OCI-LY1 (cell line): ENCODE measurements around the gene C9orf78.

Source experiments
- H2AFZ ChIP-seq: fragments of 200-600 bp; sonication (generic), shearing (Covaris generic); 2 replicates; pipeline ENCODE4 v1.6.0; 2014; ENCODE audit warnings: antibody characterized with exemption, mild to moderate bottlenecking, low read length
- H3F3A ChIP-seq: fragments of 200-600 bp; sonication (generic), shearing (Covaris generic); 2 replicates; pipeline ENCODE4 v1.6.0; 2014; ENCODE audit warnings: mild to moderate bottlenecking, antibody characterized with exemption, low read length, moderate library complexity; ENCODE audit not compliant: insufficient read depth
- H3K27ac ChIP-seq: fragments of 200-600 bp; sonication (generic); 2 replicates; pipeline ENCODE4 v1.5.1; 2014; ENCODE audit warnings: low read length, mixed run types, mild to moderate bottlenecking, low read depth; ENCODE audit not compliant: poor library complexity, severe bottlenecking
- H3K27me3 ChIP-seq: fragments of 200-600 bp; sonication (generic); 2 replicates; pipeline ENCODE4 v1.6.0; 2014; ENCODE audit warnings: antibody characterized with exemption, mild to moderate bottlenecking, low read length, moderate library complexity; ENCODE audit not compliant: insufficient read depth
- H3K36me3 ChIP-seq: fragments of 200-600 bp; sonication (generic); 2 replicates; pipeline ENCODE4 v1.6.1; 2014; ENCODE audit warnings: mild to moderate bottlenecking, antibody characterized with exemption, low read length, moderate library complexity, mixed read lengths; ENCODE audit not compliant: insufficient read depth
- H3K4me1 ChIP-seq: fragments of 200-600 bp; sonication (generic); 2 replicates; pipeline ENCODE4 v1.5.1; 2014; ENCODE audit warnings: mild to moderate bottlenecking, low read length, moderate library complexity; ENCODE audit not compliant: insufficient read depth, severe bottlenecking
- H3K4me2 ChIP-seq: fragments of 200-600 bp; sonication (generic), shearing (Covaris generic); 2 replicates; pipeline ENCODE4 v1.6.1; 2014; ENCODE audit warnings: low read length
- H3K4me3 ChIP-seq: fragments of 200-600 bp; sonication (generic); 2 replicates; pipeline ENCODE4 v1.5.1; 2014; ENCODE audit warnings: low read length, low read depth, mild to moderate bottlenecking, mixed read lengths; ENCODE audit not compliant: poor library complexity, severe bottlenecking
- H3K79me2 ChIP-seq: fragments of 200-600 bp; shearing (Covaris generic); 2 replicates; pipeline ENCODE4 v1.6.1; 2016; ENCODE audit warnings: mixed run types, low read length, mixed read lengths; ENCODE audit not compliant: insufficient read depth
- H3K9ac ChIP-seq: fragments of 200-600 bp; sonication (generic), shearing (Covaris generic); 2 replicates; pipeline ENCODE4 v1.6.1; 2014; ENCODE audit warnings: mild to moderate bottlenecking, low read length, mixed read lengths
- H3K9me2 ChIP-seq: fragments of 200-600 bp; sonication (generic), shearing (Covaris generic); 2 replicates; pipeline ENCODE4 v1.6.1; 2014; ENCODE audit warnings: low read depth, mild to moderate bottlenecking, low read length, mixed read lengths
- H3K9me3 ChIP-seq: fragments of 200-600 bp; shearing (Covaris generic); 2 replicates; pipeline ENCODE4 v1.6.1; 2014; ENCODE audit warnings: low read length, mixed read lengths
- H4K20me1 ChIP-seq: fragments of 200-600 bp; sonication (generic), shearing (Covaris generic); 2 replicates; pipeline ENCODE4 v1.6.0; 2016; ENCODE audit warnings: mild to moderate bottlenecking, low read length; ENCODE audit not compliant: insufficient read depth
- EZH2 ChIP-seq: fragments of 200-600 bp; sonication (generic), shearing (Covaris generic); IDR thresholded peaks from 2 replicates; pipeline ENCODE4 v1.8.0; 2017; ENCODE audit warnings: borderline replicate concordance, mixed run types, mild to moderate bottlenecking, antibody characterized with exemption, low read length, moderate library complexity, mixed read lengths
- TF ChIP-seq, protein P1 (sequence below): fragments of 200-600 bp; sonication (generic), shearing (Covaris generic); IDR thresholded peaks from 2 replicates; pipeline ENCODE4 v1.5.1; 2017; ENCODE audit warnings: mild to moderate bottlenecking, antibody characterized with exemption, low read length, moderate library complexity, mixed read lengths

The C9orf78 gene

DNA sequence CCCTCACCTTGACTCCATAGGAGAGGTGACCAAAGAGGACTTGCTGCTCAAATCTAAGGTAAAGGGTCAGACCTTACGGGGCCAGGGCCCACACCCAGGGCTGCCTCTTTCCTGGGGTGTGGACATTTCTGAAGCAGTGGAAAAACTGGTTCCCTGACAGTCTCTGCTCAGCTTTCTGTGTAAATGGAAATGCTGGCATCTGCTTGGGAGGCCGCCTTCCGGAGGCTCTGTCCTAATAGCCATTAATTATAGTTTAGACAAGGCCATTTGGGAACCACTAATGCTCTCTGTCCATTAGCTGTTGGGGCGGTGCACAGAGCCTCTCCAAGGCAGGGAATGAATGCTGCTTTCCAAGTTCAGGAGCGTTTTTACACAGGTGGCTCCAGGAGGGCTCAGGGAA, 17.5 kb upstream of the C9orf78 start:
- no peak overlapping the region for H3K9ac ChIP-seq
- no peak overlapping the region for H2AFZ ChIP-seq
- H3K4me1 ChIP-seq, result peaks cover 7% of the 10 kb centered on the region
- H4K20me1 ChIP-seq, result no peaks in the 10 kb centered on the region
- TF ChIP-seq EZH2, result no peak
- TF ChIP-seq, protein P1, sequence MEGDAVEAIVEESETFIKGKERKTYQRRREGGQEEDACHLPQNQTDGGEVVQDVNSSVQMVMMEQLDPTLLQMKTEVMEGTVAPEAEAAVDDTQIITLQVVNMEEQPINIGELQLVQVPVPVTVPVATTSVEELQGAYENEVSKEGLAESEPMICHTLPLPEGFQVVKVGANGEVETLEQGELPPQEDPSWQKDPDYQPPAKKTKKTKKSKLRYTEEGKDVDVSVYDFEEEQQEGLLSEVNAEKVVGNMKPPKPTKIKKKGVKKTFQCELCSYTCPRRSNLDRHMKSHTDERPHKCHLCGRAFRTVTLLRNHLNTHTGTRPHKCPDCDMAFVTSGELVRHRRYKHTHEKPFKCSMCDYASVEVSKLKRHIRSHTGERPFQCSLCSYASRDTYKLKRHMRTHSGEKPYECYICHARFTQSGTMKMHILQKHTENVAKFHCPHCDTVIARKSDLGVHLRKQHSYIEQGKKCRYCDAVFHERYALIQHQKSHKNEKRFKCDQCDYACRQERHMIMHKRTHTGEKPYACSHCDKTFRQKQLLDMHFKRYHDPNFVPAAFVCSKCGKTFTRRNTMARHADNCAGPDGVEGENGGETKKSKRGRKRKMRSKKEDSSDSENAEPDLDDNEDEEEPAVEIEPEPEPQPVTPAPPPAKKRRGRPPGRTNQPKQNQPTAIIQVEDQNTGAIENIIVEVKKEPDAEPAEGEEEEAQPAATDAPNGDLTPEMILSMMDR, result no peak
- H3K79me2 ChIP-seq, result no peaks in the 10 kb centered on the region
- H3K36me3 ChIP-seq, result peaks cover 21% of the 10 kb centered on the region; the same call in 1 of the 2 replicates
- H3K27ac ChIP-seq, result no peak overlapping the region
- no peak overlapping the region for H3K4me2 ChIP-seq
- H3F3A ChIP-seq, result no peaks in the 10 kb centered on the region
- no peak overlapping the region for H3K4me3 ChIP-seq
- no peaks in the 10 kb centered on the region for H3K27me3 ChIP-seq
- H3K9me2 ChIP-seq, result no peaks in the 10 kb centered on the region
- H3K9me3 ChIP-seq, result no peaks in the 10 kb centered on the region

DNA sequence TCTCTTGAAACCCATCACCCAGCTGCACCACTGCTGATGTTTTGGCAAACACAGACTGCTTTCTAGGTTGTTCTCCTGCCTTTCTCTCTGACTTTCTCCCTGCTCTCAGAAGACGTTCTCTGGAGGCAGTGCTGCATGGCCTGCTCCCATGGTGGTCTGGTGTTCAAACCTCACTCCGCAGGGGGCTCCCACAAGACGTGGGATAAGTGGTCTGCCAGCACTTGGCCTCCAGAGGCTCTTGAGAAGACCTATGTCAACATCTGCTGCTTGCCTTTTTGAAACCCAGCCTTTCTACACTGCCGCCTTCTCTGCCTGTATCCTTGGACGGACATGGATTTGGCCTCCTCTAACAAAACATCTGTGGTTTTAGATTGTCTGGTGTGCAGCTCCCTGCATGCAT, 16.7 kb upstream of the C9orf78 start:
- Histone ChIP-seq H2AFZ (no peak overlapping the region), H3F3A (no peaks in the 10 kb centered on the region), H3K4me3 (no peak overlapping the region), H3K4me2 (no peak overlapping the region), H4K20me1 (no peaks in the 10 kb centered on the region), H3K9me3 (no peaks in the 10 kb centered on the region), H3K27ac (no peak overlapping the region), H3K27me3 (no peaks in the 10 kb centered on the region), H3K36me3 (peaks cover 21% of the 10 kb centered on the region; the same call in 1 of the 2 replicates), H3K4me1 (peaks cover 7% of the 10 kb centered on the region), H3K9ac (no peak overlapping the region), H3K9me2 (no peaks in the 10 kb centered on the region), H3K79me2 (no peaks in the 10 kb centered on the region)
- TF ChIP-seq, protein P1, result no peak
- TF ChIP-seq EZH2, result no peak

DNA sequence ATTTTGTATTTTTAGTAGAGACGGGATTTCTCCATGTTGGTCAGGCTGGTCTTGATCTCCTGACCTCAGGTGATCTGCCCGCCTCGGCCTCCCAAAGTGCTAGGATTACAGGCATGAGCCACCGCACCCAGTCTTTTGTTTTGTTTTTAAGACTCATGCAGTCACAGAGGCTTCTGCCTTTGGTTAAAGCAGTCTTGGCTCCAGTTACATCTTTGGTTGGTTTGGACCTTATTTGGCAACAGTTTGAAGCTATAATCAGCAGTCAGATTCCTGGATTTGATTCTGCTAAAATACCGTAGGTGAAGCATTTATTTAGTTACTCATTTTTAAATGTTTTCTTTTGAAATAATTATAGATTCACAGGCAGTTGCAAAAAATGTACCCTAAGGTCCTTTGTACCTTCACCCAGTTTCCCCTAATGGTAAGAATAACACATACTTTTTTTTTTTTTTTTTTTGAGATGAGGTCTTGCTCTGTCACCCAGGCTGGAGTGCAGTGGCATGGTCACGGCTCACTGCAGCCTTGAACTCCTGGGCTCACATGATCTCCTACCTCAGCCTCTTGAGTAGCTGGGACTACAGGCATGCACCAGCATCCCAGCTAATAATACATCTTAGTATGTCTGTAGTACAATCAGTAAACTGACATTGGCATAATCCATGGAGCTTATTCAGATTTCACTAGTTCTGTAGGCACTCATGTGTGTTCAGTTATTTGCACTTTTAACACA, 15.9 kb upstream of the C9orf78 start:
- peaks cover 7% of the 10 kb centered on the region for H3K4me1 ChIP-seq
- no peaks in the 10 kb centered on the region for H3K27me3 ChIP-seq
- no peaks in the 10 kb centered on the region for H3F3A ChIP-seq
- peaks cover 21% of the 10 kb centered on the region; the same call in 1 of the 2 replicates for H3K36me3 ChIP-seq
- TF ChIP-seq EZH2, result no peak
- TF ChIP-seq, protein P1, result no peak
- H3K9me3 ChIP-seq, result no peaks in the 10 kb centered on the region
- H3K9me2 ChIP-seq, result no peaks in the 10 kb centered on the region
- no peak overlapping the region for H3K4me3 ChIP-seq
- no peak overlapping the region for H3K27ac ChIP-seq
- no peak overlapping the region for H3K9ac ChIP-seq
- no peaks in the 10 kb centered on the region for H3K79me2 ChIP-seq
- H4K20me1 ChIP-seq, result no peaks in the 10 kb centered on the region
- no peak overlapping the region for H3K4me2 ChIP-seq
- no peak overlapping the region for H2AFZ ChIP-seq
